GM18858 (cell line): Measurements from ENCODE around the gene SPTBN1.

Source experiments
- ATAC-seq: cut with Tn5 transposase; IDR thresholded peaks from one replicate; pipeline ENCODE4 v1.9.1; 2021; ENCODE audit not compliant: unreplicated experiment

The SPTBN1 gene

GRCh38 chr2:54646170-54646927, 190.2 kb downstream of the SPTBN1 start:
- ATAC-seq = no peak

DNA sequence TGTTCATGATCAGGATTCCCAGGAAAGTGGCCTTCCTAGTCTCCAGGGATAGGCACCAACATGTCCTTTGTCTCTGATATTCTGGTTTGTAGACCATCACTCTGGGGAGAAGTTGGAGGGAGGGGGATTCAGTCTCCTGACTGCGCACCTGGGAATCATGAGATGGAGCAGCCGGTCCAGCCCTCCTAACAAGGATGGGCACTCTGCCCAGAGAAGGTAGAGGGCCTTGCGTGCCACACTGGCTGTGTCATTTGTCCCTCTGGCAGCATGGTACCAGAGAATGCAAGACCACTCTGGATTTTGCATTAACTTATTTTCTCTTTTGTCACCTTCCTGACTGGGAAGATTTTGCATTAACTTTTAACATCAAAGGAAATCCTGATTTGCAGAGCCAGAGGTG, 192.1 kb downstream of the SPTBN1 start:
- ATAC-seq = no peak

DNA sequence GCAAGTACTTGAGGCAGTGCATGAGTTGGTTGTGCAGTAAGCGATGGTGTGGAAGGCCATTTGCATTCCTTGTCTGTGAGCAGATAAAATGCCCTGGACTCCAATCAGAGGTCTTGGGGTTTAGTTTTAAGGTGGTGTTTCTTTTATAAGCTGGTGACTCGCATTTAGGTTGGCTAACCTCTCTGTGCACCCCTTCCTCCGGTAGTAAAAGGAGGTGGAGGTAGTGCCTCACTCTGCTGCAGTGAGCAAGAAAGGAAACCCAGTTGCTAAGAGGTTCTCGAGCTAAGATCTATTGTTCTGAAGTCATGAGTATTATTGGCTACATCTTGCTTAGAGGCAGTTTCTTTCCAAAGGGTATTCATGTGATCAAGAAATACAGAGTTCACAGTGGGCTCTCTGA, 193.1 kb downstream of the SPTBN1 start:
- no peak for ATAC-seq

- ATAC-seq = no peak
Observed at GRCh38 chr2:54649633-54650032, 193.5 kb downstream of the SPTBN1 start.

- ATAC-seq = no peak
Observed at GRCh38 chr2:54650612-54651011, 194.5 kb downstream of the SPTBN1 start.

GRCh38 chr2:54651291-54651690, 195.2 kb downstream of the SPTBN1 start:
- no peak for ATAC-seq

DNA sequence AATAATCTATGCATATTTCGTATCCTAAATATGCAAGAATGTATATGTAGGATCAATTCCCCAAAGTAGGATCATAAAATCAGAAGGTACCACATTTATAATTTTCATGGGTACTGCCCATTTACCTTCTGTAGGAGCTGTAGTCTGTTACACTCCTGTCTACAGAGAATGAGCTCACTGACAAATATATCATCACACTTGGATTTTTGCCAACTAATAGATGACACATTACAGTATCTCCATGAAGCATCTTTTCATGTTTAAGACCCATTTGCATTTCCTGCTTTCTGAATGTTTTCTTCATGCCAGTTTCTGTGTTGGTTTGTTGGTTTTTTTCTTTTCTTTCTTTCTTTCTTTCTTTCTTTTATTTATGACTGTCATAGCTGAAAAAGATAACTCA, 196.4 kb downstream of the SPTBN1 start:
- peak; percentile 91 for ATAC-seq

DNA sequence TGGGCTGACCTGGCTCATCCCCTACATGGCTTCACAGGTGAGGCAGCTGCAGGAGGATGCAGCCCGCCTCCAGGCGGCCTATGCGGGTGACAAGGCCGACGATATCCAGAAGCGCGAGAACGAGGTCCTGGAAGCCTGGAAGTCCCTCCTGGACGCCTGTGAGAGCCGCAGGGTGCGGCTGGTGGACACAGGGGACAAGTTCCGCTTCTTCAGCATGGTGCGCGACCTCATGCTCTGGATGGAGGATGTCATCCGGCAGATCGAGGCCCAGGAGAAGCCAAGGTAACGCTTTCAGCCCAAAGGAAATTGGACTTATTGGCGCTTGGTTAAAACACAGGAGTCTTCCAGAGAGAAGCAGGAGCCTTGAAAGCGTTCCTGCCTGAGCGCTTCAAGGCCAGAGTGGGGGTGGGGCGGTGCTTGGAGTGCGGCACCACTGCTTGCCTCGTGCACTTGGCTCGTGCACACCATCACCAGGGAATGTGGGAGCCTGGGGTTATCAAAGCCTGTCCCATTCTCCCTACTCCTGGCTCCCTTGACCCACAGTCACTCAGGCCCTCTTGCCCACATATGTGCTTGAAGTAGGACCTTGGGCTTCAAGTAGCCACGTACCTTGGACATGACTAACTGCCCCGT, 197.6 kb downstream of the SPTBN1 start:
- no peak for ATAC-seq

DNA sequence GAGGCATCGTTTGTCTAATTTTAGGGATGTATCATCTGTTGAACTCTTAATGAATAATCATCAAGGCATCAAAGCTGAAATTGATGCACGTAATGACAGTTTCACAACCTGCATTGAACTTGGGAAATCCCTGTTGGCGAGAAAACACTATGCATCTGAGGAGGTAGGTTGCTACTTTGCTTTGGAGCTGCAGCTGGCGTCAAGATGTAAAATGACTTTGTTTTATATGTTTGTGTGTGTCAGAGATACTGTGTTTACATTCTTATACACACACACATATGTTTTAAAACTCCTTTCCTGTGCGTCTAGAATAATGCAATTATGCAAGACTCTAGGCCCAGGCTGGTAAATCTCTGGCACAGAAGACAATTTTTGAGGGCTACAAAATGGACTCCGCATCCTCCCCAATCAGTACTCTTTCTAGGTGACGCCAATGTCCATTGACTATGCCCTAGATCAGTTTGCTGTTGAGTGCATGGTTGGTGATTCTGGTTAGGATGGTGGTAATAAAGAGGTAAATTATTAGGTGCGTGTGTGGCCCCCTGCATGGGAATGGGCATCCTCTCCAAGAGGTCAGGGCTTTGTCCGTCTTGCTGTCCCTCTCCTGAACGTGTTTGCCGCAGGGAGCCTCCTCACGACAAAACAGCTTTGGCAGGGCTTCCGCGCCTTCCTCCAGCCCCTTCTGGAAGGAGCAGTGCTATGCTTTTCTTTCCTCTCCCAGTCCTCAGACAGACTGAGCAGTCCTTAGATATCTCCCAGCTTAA, 199.1 kb downstream of the SPTBN1 start:
- ATAC-seq = no peak

DNA sequence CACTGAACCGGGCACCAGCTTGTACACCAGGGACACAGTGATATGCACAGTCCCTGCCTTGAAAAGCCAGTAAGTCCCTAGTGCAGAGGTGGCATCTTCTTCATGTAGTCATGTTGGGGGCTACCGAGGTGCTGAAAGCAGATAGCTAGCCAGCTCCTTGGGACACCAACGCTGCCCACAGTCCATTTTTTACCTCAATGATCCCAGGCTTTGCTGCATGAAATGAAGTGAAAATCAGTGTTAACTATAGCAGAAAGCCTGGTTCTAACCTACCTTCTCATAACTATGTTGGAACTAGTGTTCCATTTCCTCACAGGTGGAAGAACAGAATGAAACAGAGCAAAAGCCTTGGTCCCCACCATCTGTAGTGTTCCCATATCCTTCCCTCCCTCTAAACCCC, 200.7 kb downstream of the SPTBN1 start:
- no peak for ATAC-seq

- ATAC-seq = no peak
Observed at GRCh38 chr2:54657664-54658083, 201.5 kb downstream of the SPTBN1 start.

GRCh38 chr2:54658564-54659071, 202.5 kb downstream of the SPTBN1 start:
- no peak for ATAC-seq

GRCh38 chr2:54659527-54659926, 203.4 kb downstream of the SPTBN1 start:
- ATAC-seq = no peak

DNA sequence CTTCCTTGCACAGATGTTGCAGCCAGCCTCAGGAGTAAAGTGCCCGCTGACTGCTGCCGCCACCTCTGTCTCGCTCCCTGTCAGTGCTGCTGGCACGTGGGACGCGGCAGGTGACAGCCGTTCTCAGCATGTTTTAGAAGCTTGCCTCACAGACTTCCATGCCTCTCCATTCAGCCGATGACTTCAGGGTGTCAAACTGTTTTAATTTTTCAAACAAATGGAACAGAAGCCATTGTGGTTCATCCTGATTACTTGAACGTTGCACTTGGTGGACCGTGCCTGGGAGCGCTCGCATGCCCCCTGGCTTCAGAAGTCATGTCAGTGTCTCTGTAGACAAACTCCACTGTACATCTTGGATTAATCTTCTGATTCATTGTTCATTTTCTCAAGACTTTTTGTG, 204.6 kb downstream of the SPTBN1 start:
- no peak for ATAC-seq

DNA sequence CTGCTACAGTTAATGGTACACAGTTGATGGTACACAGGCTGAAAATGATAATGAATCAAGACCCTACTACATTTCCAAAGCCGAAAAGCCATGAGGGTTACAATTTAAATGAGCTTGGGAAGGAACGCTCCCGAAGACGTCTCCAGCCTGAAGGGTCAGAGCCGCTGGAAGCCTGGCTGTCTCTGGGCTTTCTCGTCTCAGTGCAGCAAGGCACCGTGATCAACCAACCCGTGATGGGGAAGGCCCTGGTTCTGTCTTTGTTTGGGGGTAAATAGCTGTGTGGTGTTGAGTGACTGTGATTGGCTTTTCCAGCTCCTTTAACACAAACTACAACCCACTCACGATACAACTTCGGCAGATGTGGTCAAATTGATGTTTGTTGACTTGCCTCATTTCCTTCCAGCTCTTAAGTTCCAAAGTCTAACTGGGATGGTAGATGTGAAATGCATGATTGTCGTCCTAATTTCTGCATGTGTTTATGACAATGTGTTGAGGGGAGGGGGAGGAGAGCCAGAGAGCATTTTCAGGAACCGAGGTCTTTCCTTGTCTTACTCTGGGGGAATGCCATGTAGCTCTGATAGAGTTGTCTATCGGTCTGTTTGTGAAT, 207.4 kb downstream of the SPTBN1 start:
- ATAC-seq = no peak

- no peak for ATAC-seq
Observed at GRCh38 chr2:54664238-54664786, 208.2 kb downstream of the SPTBN1 start.

GRCh38 chr2:54665436-54665856, 209.3 kb downstream of the SPTBN1 start:
- ATAC-seq = no peak

- ATAC-seq = no peak
Observed at GRCh38 chr2:54666131-54666633, 210.1 kb downstream of the SPTBN1 start.

GRCh38 chr2:54666634-54667265, 210.6 kb downstream of the SPTBN1 start:
- ATAC-seq = no peak

GRCh38 chr2:54667266-54667639, 211.1 kb downstream of the SPTBN1 start:
- no peak for ATAC-seq
